Fibroblast of lung (primary cell): Measurements from ENCODE around the gene TNK2. TPM values are rescaled to one million over a fixed set of nuclear protein-coding genes. Genes with fewer than 3 reads are reported as not detected.

Experiments
- DNase-seq, 2 donors: peaks; one replicate each; pipeline versions ENCODE4 v3.0.0 to v3.0.0-alpha.2; 2010; ENCODE audit warnings: low read depth in 2 of 2
- H2AFZ ChIP-seq: 2 replicates; pipeline ENCODE4 v1.5.1; 2012; ENCODE audit warnings: low read length, control low read depth, inconsistent platforms
- H3K27ac ChIP-seq: 2 replicates; pipeline ENCODE4 v1.5.1; 2011; ENCODE audit warnings: low read length, control low read depth; ENCODE audit not compliant: insufficient read depth
- H3K27me3 ChIP-seq: 2 replicates; pipeline ENCODE4 v1.5.1; 2011; ENCODE audit warnings: mild to moderate bottlenecking, low read length; ENCODE audit not compliant: control insufficient read depth, insufficient read depth
- H3K36me3 ChIP-seq: 2 replicates; pipeline ENCODE4 v1.5.1; 2011; ENCODE audit warnings: low read length; ENCODE audit not compliant: control insufficient read depth, insufficient read depth
- H3K4me1 ChIP-seq: 2 replicates; pipeline ENCODE4 v1.5.1; 2011; ENCODE audit warnings: low read length; ENCODE audit not compliant: control insufficient read depth, insufficient read depth; ENCODE audit errors: extremely low read depth
- H3K4me2 ChIP-seq: 2 replicates; pipeline ENCODE4 v1.5.1; 2011; ENCODE audit warnings: low read length, control low read depth; ENCODE audit not compliant: insufficient read depth; ENCODE audit errors: extremely low read depth
- H3K4me3 ChIP-seq, 4 experiments: fragments of 200-600 bp in 1 of 4; sonication (generic) in 1 of 4; replicated peaks in 1 of 4; 2 replicates each; pipeline ENCODE4 v1.5.1; 2011 to 2016; ENCODE audit warnings: low read length in 4 of 4, low read depth in 3 of 4, mild to moderate bottlenecking in 3 of 4, control low read depth in 2 of 4, inconsistent platforms in 1 of 4, mixed read lengths in 1 of 4; ENCODE audit not compliant: insufficient read depth in 1 of 4; ENCODE audit errors: control extremely low read depth in 1 of 4
- H3K79me2 ChIP-seq: 2 replicates; pipeline ENCODE4 v1.5.1; 2012; ENCODE audit warnings: mild to moderate bottlenecking, low read length, inconsistent platforms; ENCODE audit not compliant: control insufficient read depth, insufficient read depth
- H3K9ac ChIP-seq: 2 replicates; pipeline ENCODE4 v1.5.1; 2011; ENCODE audit warnings: mild to moderate bottlenecking, low read length, control low read depth; ENCODE audit not compliant: insufficient read depth
- H3K9me3 ChIP-seq: 2 replicates; pipeline ENCODE4 v1.5.1; 2012; ENCODE audit warnings: low read depth, low read length; ENCODE audit not compliant: control insufficient read depth, insufficient read depth
- H4K20me1 ChIP-seq: 2 replicates; pipeline ENCODE4 v1.5.1; 2011; ENCODE audit warnings: low read length; ENCODE audit not compliant: control insufficient read depth, insufficient read depth; ENCODE audit errors: extremely low read depth
- EZH2 ChIP-seq: IDR thresholded peaks from 2 replicates; pipeline ENCODE4 v1.5.1; 2012; ENCODE audit warnings: low read length, control low read depth, mild to moderate bottlenecking; ENCODE audit errors: missing control alignments
- polyA plus RNA-seq, 2 donors: library from polyadenylated mRNA; depleted of rRNA in 1 of 2; stranded (reverse) in 1 of 2; unstranded in 1 of 2; fragments of >200 nt; gene quantifications; 2 replicates each; pipeline ENCODE4 v1.2.1, GENCODE V29; 2011 to 2012; ENCODE audit warnings: missing spikeins in 1 of 2
- total RNA-seq: library from RNA; depleted of rRNA; stranded (reverse); fragments of >200 nt; gene quantifications from 2 replicates; pipeline ENCODE4 v1.2.1, GENCODE V29; 2014
- TF ChIP-seq, protein P1 (sequence below), 2 donors: IDR thresholded peaks in 1 of 2; conservative IDR thresholded peaks in 1 of 2; 1 replicate in 1 of 2; 2 replicates in 1 of 2; pipeline ENCODE4 v1.5.1; 2011 to 2012; ENCODE audit warnings: low read length in 2 of 2, control low read depth in 1 of 2, inconsistent platforms in 1 of 2, low read depth in 1 of 2, mild to moderate bottlenecking in 1 of 2

TNK2 gene
- total and polyA plus RNA-seq, 2 donors (not counting 1 experiment from before 2014, with no cell fraction given) = 2.5 to 10.7 TPM

DNA sequence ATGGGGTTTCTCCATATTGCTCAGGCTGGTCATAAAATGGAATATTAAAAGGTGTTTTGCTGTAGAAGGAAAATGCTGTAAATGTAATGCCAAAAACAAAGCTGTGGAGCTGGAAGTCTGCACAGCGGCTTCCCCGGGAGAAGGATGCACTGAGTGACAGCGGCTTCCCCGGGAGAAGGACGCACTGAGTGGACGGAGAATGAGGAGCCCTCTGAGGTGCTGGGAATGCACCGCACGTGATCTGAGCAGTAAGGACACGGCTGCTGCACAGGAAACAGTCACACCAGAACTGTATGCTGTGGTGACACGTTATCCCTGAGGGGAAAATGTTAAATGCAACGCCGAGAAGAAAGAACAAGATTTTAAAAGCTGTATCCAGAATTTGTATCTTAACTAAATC, 24.6 kb downstream of the TNK2 start:
- no peak overlapping the region for H3K9ac ChIP-seq
- H3K79me2 ChIP-seq = peaks cover 2% of the 10 kb centered on the region
- no peak for DNase-seq
- H3K9me3 ChIP-seq = no peaks in the 10 kb centered on the region
- H3K27me3 ChIP-seq = no peaks in the 10 kb centered on the region
- peaks cover 14% of the 10 kb centered on the region for H3K36me3 ChIP-seq
- H4K20me1 ChIP-seq = no peaks in the 10 kb centered on the region
- no peak overlapping the region for H2AFZ ChIP-seq
- no peak overlapping the region for H3K4me2 ChIP-seq
- TF ChIP-seq EZH2 = no peak
- TF ChIP-seq, protein P1, sequence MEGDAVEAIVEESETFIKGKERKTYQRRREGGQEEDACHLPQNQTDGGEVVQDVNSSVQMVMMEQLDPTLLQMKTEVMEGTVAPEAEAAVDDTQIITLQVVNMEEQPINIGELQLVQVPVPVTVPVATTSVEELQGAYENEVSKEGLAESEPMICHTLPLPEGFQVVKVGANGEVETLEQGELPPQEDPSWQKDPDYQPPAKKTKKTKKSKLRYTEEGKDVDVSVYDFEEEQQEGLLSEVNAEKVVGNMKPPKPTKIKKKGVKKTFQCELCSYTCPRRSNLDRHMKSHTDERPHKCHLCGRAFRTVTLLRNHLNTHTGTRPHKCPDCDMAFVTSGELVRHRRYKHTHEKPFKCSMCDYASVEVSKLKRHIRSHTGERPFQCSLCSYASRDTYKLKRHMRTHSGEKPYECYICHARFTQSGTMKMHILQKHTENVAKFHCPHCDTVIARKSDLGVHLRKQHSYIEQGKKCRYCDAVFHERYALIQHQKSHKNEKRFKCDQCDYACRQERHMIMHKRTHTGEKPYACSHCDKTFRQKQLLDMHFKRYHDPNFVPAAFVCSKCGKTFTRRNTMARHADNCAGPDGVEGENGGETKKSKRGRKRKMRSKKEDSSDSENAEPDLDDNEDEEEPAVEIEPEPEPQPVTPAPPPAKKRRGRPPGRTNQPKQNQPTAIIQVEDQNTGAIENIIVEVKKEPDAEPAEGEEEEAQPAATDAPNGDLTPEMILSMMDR (conservative IDR thresholded peaks at IDR 0.05 in 1 of 2, IDR thresholded peaks at IDR 0.05 in 1 of 2; ENCODE audit: low read depth in 1 of 2, low read length in 2 of 2) = no peak
- no peak overlapping the region for H3K27ac ChIP-seq
- H3K4me3 ChIP-seq = no peak overlapping the region
- peaks cover 8% of the 10 kb centered on the region for H3K4me1 ChIP-seq

DNA sequence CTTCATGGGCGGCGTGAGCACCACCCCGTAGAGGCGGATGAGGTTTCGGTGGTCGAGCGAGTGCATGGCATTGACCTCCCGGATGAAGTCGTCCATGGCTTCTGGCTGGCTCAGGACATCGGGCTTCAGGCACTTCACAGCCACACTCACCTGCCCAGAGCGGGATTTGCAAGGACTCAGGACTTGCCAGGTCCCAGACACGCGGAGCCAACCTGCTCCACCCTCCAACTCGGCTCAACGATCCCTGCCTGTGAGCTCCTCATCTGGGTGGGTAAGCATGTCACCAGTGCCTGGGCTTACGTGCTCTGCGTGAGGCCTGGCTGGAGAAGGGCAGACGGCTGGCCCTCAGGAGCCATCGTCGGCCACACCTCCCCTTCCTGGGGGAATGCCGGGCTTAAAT, 25.2 kb downstream of the TNK2 start:
- TF ChIP-seq EZH2 = no peak
- TF ChIP-seq, protein P1 (conservative IDR thresholded peaks at IDR 0.05 in 1 of 2, IDR thresholded peaks at IDR 0.05 in 1 of 2; ENCODE audit: low read depth in 1 of 2, low read length in 2 of 2) = no peak
- DNase-seq = no peak
- H3K36me3 ChIP-seq = peaks cover 14% of the 10 kb centered on the region
- H2AFZ ChIP-seq = no peak overlapping the region
- H3K79me2 ChIP-seq = peaks cover 2% of the 10 kb centered on the region
- H3K27ac ChIP-seq = no peak overlapping the region
- H3K9me3 ChIP-seq = no peaks in the 10 kb centered on the region
- no peaks in the 10 kb centered on the region for H3K27me3 ChIP-seq
- H3K4me1 ChIP-seq = peaks cover 8% of the 10 kb centered on the region
- H3K9ac ChIP-seq = no peak overlapping the region
- H3K4me2 ChIP-seq = no peak overlapping the region
- no peaks in the 10 kb centered on the region for H4K20me1 ChIP-seq
- H3K4me3 ChIP-seq = no peak overlapping the region

DNA sequence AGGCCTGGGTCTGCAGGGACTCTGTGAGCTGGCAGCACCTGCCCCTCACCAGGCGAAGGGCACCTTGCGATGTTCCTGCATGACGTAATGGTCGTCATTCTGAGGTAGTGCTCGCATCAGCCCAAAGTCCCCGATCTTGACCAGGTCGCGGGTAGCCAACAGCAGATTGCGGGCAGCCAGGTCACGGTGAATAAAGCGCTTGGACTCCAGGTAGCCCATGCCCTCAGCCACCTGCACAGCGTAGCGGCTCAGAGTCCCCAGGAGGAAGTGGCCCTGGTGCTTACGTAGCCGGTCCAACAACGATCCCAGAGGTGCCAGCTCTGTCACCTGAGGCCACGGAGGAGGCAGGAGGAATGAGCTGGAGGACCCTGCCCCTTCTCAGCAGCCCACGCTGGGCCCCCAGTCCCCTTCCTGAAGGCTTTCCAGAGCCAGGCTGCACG, 26.3 kb downstream of the TNK2 start:
- Histone ChIP-seq H2AFZ (no peak overlapping the region), H3K27ac (no peak overlapping the region), H4K20me1 (no peaks in the 10 kb centered on the region), H3K4me2 (no peak overlapping the region), H3K36me3 (peaks cover 13% of the 10 kb centered on the region), H3K4me3 (no peak overlapping the region), H3K9ac (no peak overlapping the region), H3K9me3 (no peaks in the 10 kb centered on the region), H3K4me1 (peaks cover 8% of the 10 kb centered on the region), H3K79me2 (no peaks in the 10 kb centered on the region), H3K27me3 (no peaks in the 10 kb centered on the region)
- DNase-seq = no peak
- TF ChIP-seq, protein P1 (conservative IDR thresholded peaks at IDR 0.05 in 1 of 2, IDR thresholded peaks at IDR 0.05 in 1 of 2; ENCODE audit: low read depth in 1 of 2, low read length in 2 of 2) = no peak
- TF ChIP-seq EZH2 = no peak
